GM23338 (cell line): ENCODE measurements around the gene SMG7. TPM values are rescaled to one million over a fixed set of nuclear protein-coding genes. Genes with fewer than 3 reads are reported as not detected.

Experiments
- ATAC-seq: fragments of 200-7000 bp; cut with Tn5 transposase; 3 replicates; pipeline ENCODE4 v1.9.1; 2020
- DNase-seq: peaks from one replicate; pipeline ENCODE4 v3.0.0-alpha.2; 2015; ENCODE audit warnings: low spot score
- H2AFZ ChIP-seq: fragments of 200-600 bp; sonication (generic); 2 replicates; pipeline ENCODE4 v1.8.0; 2016; ENCODE audit warnings: antibody characterized with exemption, mild to moderate bottlenecking, moderate library complexity
- H3F3A ChIP-seq: fragments of 200-600 bp; sonication (generic); replicated peaks from 2 replicates; pipeline ENCODE4 v1.8.0; 2017; ENCODE audit warnings: antibody characterized with exemption, mixed run types, low read depth
- H3K27ac ChIP-seq: fragments of 200-600 bp; sonication (generic); 2 replicates; pipeline ENCODE4 v1.6.1; 2016; ENCODE audit warnings: low read depth
- H3K27me3 ChIP-seq: fragments of 200-600 bp; sonication (generic); 2 replicates; pipeline ENCODE4 v1.8.0; 2016; ENCODE audit warnings: mild to moderate bottlenecking, mixed run types, moderate library complexity; ENCODE audit not compliant: insufficient read depth
- H3K36me3 ChIP-seq: fragments of 200-600 bp; sonication (generic); 2 replicates; pipeline ENCODE4 v1.8.0; 2016; ENCODE audit warnings: mild to moderate bottlenecking; ENCODE audit not compliant: insufficient read depth
- H3K4me1 ChIP-seq: fragments of 200-600 bp; sonication (generic); 2 replicates; pipeline ENCODE4 v1.8.0; 2016; ENCODE audit warnings: mild to moderate bottlenecking, moderate library complexity; ENCODE audit not compliant: insufficient read depth
- H3K4me2 ChIP-seq: fragments of 200-600 bp; sonication (generic); 2 replicates; pipeline ENCODE4 v1.7.1; 2017; ENCODE audit warnings: mixed run types
- H3K4me3 ChIP-seq: fragments of 200-600 bp; sonication (generic); 2 replicates; pipeline ENCODE4 v1.6.1; 2016; ENCODE audit warnings: mixed run types
- H3K79me2 ChIP-seq: fragments of 200-600 bp; sonication (generic); replicated peaks from 2 replicates; pipeline ENCODE4 v1.8.0; 2017; ENCODE audit warnings: mild to moderate bottlenecking; ENCODE audit not compliant: insufficient read depth
- H3K9me2 ChIP-seq: fragments of 200-600 bp; sonication (generic); 2 replicates; pipeline ENCODE4 v1.8.0; 2017; ENCODE audit not compliant: insufficient read depth
- H4K20me1 ChIP-seq: fragments of 200-600 bp; sonication (generic); replicated peaks from 2 replicates; pipeline ENCODE4 v1.8.0; 2017; ENCODE audit warnings: mild to moderate bottlenecking; ENCODE audit not compliant: insufficient read depth
- H3K27ac Mint-ChIP-seq: 2 replicates; pipeline ENCODE4 v1.8.0; 2020; ENCODE audit warnings: inconsistent platforms, mild to moderate bottlenecking, moderate library complexity, mixed read lengths
- H3K27me3 Mint-ChIP-seq: 3 replicates; pipeline ENCODE4 v1.8.0; 2022; ENCODE audit warnings: low read depth, mild to moderate bottlenecking, moderate library complexity, mixed read lengths, inconsistent platforms; ENCODE audit not compliant: insufficient read depth, poor library complexity
- H3K36me3 Mint-ChIP-seq: 3 replicates; pipeline ENCODE4 v1.8.0; 2021; ENCODE audit warnings: low read depth, mild to moderate bottlenecking, inconsistent platforms, moderate library complexity, mixed read lengths
- H3K4me1 Mint-ChIP-seq: 3 replicates; pipeline ENCODE4 v1.8.0; 2020; ENCODE audit warnings: mild to moderate bottlenecking, inconsistent platforms, mixed read lengths
- H3K4me3 Mint-ChIP-seq: 3 replicates; pipeline ENCODE4 v1.8.0; 2021; ENCODE audit warnings: moderate library complexity, mild to moderate bottlenecking, inconsistent platforms, mixed read lengths
- H3K9me3 Mint-ChIP-seq: 3 replicates; pipeline ENCODE4 v1.8.0; 2020; ENCODE audit warnings: moderate library complexity, mild to moderate bottlenecking, inconsistent platforms, mixed read lengths
- CREB1 ChIP-seq: fragments of 250-450 bp; sonication (Bioruptor Pico); IDR thresholded peaks from 2 replicates; pipeline ENCODE4 v1.5.0; 2020; ENCODE audit warnings: low read depth, mild to moderate bottlenecking, moderate library complexity
- EZH2 ChIP-seq: fragments of 200-600 bp; sonication (generic); IDR thresholded peaks from one replicate; pipeline ENCODE4 v1.8.0; 2017; ENCODE audit warnings: antibody characterized with exemption, mild to moderate bottlenecking, low read depth; ENCODE audit not compliant: unreplicated experiment
- EZH2phosphoT487 ChIP-seq: fragments of 200-600 bp; sonication (generic); IDR thresholded peaks from one replicate; pipeline ENCODE4 v1.8.1; 2018; ENCODE audit warnings: antibody characterized with exemption; ENCODE audit not compliant: unreplicated experiment
- JUNB ChIP-seq: IDR thresholded peaks from one replicate; pipeline ENCODE4 v1.6.1; 2016; ENCODE audit warnings: antibody characterized with exemption; ENCODE audit not compliant: unreplicated experiment
- NANOG ChIP-seq: IDR thresholded peaks from 2 replicates; pipeline ENCODE4 v1.6.1; 2016; ENCODE audit warnings: antibody characterized with exemption, borderline replicate concordance
- POLR2AphosphoS5 ChIP-seq: IDR thresholded peaks from 2 replicates; pipeline ENCODE4 v1.6.1; 2016; ENCODE audit warnings: antibody characterized with exemption, low read depth
- REST ChIP-seq: IDR thresholded peaks from one replicate; pipeline ENCODE4 v1.6.1; 2018; ENCODE audit warnings: antibody characterized with exemption; ENCODE audit not compliant: unreplicated experiment
- STAT1 ChIP-seq: IDR thresholded peaks from one replicate; pipeline ENCODE4 v1.6.1; 2016; ENCODE audit warnings: antibody characterized with exemption; ENCODE audit not compliant: unreplicated experiment
- ZNF114 ChIP-seq: fragments of 250-450 bp; sonication (Bioruptor Pico); IDR thresholded peaks from 2 replicates; pipeline ENCODE4 v1.5.0; 2020; ENCODE audit warnings: mild to moderate bottlenecking, moderate library complexity
- ZNF331 ChIP-seq: fragments of 250-450 bp; sonication (Bioruptor Pico); IDR thresholded peaks from 2 replicates; pipeline ENCODE4 v1.5.0; 2020; ENCODE audit warnings: low read depth, mild to moderate bottlenecking, moderate library complexity
- ZNF462 ChIP-seq: fragments of 250-450 bp; sonication (Bioruptor Pico); IDR thresholded peaks from 2 replicates; pipeline ENCODE4 v1.5.0; 2020; ENCODE audit warnings: mild to moderate bottlenecking, moderate library complexity
- polyA plus RNA-seq: library from polyadenylated mRNA; unstranded; fragments of >200 nt; fragmentation: Nextera tagmentation; extraction: Ambion mirVana; gene quantifications from 2 replicates; pipeline ENCODE4 v1.2.1, GENCODE V29; 2016
- total RNA-seq: library from RNA; depleted of rRNA; stranded (reverse); fragments of >200 nt; shearing (Covaris generic); gene quantifications from 2 replicates; pipeline ENCODE4 v1.2.3, GENCODE V29; 2014
- TF ChIP-seq, protein P1 (sequence below): IDR thresholded peaks from 2 replicates; pipeline ENCODE4 v1.6.1; 2016; ENCODE audit warnings: antibody characterized with exemption
- TF ChIP-seq, protein P2 (sequence below), 2 experiments: fragments of 200-600 bp in 1 of 2; sonication (generic) in 1 of 2; conservative IDR thresholded peaks; 2 replicates each; pipeline versions ENCODE4 v1.5.1 to v1.6.1; 2016 to 2017; ENCODE audit warnings: antibody characterized with exemption in 2 of 2, low read depth in 2 of 2, mild to moderate bottlenecking in 2 of 2, moderate library complexity in 1 of 2

Gene SMG7
- total and polyA plus RNA-seq, 2 experiments from 2014 or later = 33.0 to 79.4 TPM

DNA sequence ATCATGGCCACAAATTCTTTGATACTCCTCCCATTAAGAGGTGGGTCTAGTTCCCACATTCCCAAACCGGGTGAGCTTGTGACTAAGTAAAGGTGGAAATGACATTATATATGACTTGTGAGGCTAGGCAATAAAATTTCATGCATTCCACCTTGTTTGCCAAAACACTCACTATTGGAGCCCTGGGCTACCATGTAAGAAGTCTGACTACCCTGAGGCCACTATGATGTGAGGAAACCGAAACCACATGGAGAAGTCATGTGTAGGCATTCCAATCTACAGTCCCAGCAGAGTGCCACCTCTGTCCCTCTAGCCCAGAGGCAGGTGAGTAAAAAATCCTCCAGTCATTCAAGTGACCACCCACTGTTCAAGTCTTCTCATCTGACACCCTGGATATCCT lies 17.9 kb upstream of the SMG7 start:
- H4K20me1 ChIP-seq = no peaks in the 10 kb centered on the region
- no peak overlapping the region for H3K4me3 ChIP-seq
- no peak overlapping the region for H3K27ac Mint-ChIP-seq
- H3K4me1 ChIP-seq = no peaks in the 10 kb centered on the region
- peaks cover 2% of the 10 kb centered on the region for H3K27me3 Mint-ChIP-seq
- no peak overlapping the region for H3K4me3 Mint-ChIP-seq
- H3K9me3 Mint-ChIP-seq = no peaks in the 10 kb centered on the region
- H3K4me2 ChIP-seq = no peak overlapping the region
- no peaks in the 10 kb centered on the region for H3K9me2 ChIP-seq
- no peaks in the 10 kb centered on the region for H3K27me3 ChIP-seq
- ATAC-seq (no peak; the same call in 2 of the 3 replicates), DNase-seq (no peak)
- H3F3A ChIP-seq = no peaks in the 10 kb centered on the region
- no peaks in the 10 kb centered on the region for H3K4me1 Mint-ChIP-seq
- no peaks in the 10 kb centered on the region for H3K79me2 ChIP-seq
- H2AFZ ChIP-seq = 0 out of 2 replicates have a peak overlapping the region, but pooled peaks have one; percentile 1
- no peak overlapping the region for H3K27ac ChIP-seq
- TF ChIP-seq EZH2 = no peak
- TF ChIP-seq, protein P1, sequence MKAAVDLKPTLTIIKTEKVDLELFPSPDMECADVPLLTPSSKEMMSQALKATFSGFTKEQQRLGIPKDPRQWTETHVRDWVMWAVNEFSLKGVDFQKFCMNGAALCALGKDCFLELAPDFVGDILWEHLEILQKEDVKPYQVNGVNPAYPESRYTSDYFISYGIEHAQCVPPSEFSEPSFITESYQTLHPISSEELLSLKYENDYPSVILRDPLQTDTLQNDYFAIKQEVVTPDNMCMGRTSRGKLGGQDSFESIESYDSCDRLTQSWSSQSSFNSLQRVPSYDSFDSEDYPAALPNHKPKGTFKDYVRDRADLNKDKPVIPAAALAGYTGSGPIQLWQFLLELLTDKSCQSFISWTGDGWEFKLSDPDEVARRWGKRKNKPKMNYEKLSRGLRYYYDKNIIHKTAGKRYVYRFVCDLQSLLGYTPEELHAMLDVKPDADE = no peak
- no peak for TF ChIP-seq CREB1 (CRISPR knock-in tag)
- TF ChIP-seq REST = no peak
- TF ChIP-seq ZNF462 (CRISPR knock-in tag) = no peak
- no peak for TF ChIP-seq ZNF331 (CRISPR knock-in tag)
- no peak for TF ChIP-seq STAT1
- no peak for TF ChIP-seq ZNF114 (CRISPR knock-in tag)
- no peak for TF ChIP-seq POLR2AphosphoS5
- no peak for TF ChIP-seq NANOG
- TF ChIP-seq, protein P2, sequence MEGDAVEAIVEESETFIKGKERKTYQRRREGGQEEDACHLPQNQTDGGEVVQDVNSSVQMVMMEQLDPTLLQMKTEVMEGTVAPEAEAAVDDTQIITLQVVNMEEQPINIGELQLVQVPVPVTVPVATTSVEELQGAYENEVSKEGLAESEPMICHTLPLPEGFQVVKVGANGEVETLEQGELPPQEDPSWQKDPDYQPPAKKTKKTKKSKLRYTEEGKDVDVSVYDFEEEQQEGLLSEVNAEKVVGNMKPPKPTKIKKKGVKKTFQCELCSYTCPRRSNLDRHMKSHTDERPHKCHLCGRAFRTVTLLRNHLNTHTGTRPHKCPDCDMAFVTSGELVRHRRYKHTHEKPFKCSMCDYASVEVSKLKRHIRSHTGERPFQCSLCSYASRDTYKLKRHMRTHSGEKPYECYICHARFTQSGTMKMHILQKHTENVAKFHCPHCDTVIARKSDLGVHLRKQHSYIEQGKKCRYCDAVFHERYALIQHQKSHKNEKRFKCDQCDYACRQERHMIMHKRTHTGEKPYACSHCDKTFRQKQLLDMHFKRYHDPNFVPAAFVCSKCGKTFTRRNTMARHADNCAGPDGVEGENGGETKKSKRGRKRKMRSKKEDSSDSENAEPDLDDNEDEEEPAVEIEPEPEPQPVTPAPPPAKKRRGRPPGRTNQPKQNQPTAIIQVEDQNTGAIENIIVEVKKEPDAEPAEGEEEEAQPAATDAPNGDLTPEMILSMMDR (conservative IDR thresholded peaks at IDR 0.05; ENCODE audit: low read depth in 2 of 2) = no peak
- no peak for TF ChIP-seq EZH2phosphoT487
- no peak for TF ChIP-seq JUNB
- H3K36me3 ChIP-seq = no peaks in the 10 kb centered on the region
- no peaks in the 10 kb centered on the region for H3K36me3 Mint-ChIP-seq
